Measurements from ENCODE around the gene TMEM204.

The TMEM204 gene

GRCh38 chr16:1601489-1601888 lies 68.0 kb downstream of the TMEM204 start:
- DNase-seq = no peak

DNA sequence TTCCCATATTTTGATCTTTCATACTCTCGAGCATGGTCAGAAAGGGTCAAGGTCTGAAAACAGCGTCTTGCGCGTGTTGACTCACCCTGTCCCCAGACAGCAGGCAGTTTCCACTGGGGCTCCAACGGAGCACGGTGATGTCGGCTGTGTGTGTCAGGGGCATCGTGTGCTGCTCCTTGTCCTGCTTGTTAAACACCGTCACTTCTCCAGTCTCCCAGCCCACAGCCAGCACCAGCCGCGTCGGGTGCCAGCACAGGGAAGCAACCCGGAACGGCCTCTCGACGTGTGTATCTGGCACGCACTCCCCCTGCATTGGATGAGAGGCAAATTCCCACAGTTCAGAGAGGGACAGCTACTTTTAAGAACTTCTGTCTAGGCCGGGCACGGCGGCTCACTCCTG lies 68.8 kb downstream of the TMEM204 start:
- no peak for DNase-seq

Measured in stimulated activated CD4-positive, alpha-beta T cell treated with anti-CD3 and anti-CD28 coated beads, Interleukin-1b, Interleukin-23, amount 100 ng/mL, for 48 hours (primary cell).